K562 (cell line): ENCODE measurements around the gene EPN3. TPM values are rescaled to one million over a fixed set of nuclear protein-coding genes. Genes with fewer than 3 reads are reported as not detected.

ENCODE experiments used
- ATAC-seq: fragments of 200-7000 bp; cut with Tn5 transposase; 3 replicates; pipeline ENCODE4 v1.9.1; 2020; ENCODE audit warnings: moderate library complexity
- BruUV-seq: library from RNA; stranded (reverse); fragments of 400-500 nt; replicated peaks from 2 replicates; lab custom pipeline; 2021; lab: Mats Ljungman, UMichigan
- CTCF ChIA-PET: fragments of 300-600 bp; formaldehyde crosslinking; extraction: SDS; loops from one replicate; lab custom pipeline; 2021; ENCODE audit warnings: low intra/inter-chr PET ratio; lab: Yijun Ruan, JAX
- POLR2A ChIA-PET: fragments of 300-600, 350-650 bp; sonication (Branson Sonifier 250); formaldehyde crosslinking; extraction: SDS; loops from one replicate; lab custom pipeline; 2021; ENCODE audit warnings: antibody characterized with exemption, inconsistent platforms; lab: Yijun Ruan, JAX
- DNase-seq, 4 experiments: peaks; one replicate each; pipeline versions ENCODE4 v3.0.0 to v3.0.0-alpha.2; 2011 to 2018; ENCODE audit warnings: low spot score in 3 of 4, mixed read lengths in 3 of 4; ENCODE audit errors: extremely low read depth in 1 of 4
- FAIRE-seq: peaks from 2 replicates; lab custom pipeline; 2011; peaks lifted over from hg19 to GRCh38; lab: Jason Lieb, UNC
- H2AFZ ChIP-seq: 2 replicates; pipeline ENCODE4 v1.6.0; 2011; ENCODE audit warnings: low read depth, low read length, control low read depth, inconsistent platforms
- H3K27ac ChIP-seq: fragments of 200-600 bp; 3 replicates; pipeline ENCODE4 v1.8.0; 2011; ENCODE audit warnings: low read depth, mild to moderate bottlenecking, control low read depth, inconsistent platforms, low read length, moderate library complexity, mixed read lengths; ENCODE audit errors: extremely low read depth
- H3K27me3 ChIP-seq, 2 experiments: fragments of 300-600 bp in 1 of 2; 2 replicates in 1 of 2; 3 replicates in 1 of 2; pipeline versions ENCODE4 v1.6.0 to v1.8.0; 2011; ENCODE audit warnings: inconsistent platforms in 2 of 2, low read length in 2 of 2, mild to moderate bottlenecking in 1 of 2, mixed read lengths in 1 of 2, moderate library complexity in 1 of 2; ENCODE audit not compliant: control insufficient read depth in 2 of 2, insufficient read depth in 2 of 2
- H3K36me3 ChIP-seq: fragments of 300-600 bp; 3 replicates; pipeline ENCODE4 v1.8.0; 2011; ENCODE audit warnings: mild to moderate bottlenecking, low read length, inconsistent platforms; ENCODE audit not compliant: control insufficient read depth, insufficient read depth
- H3K4me1 ChIP-seq, 2 experiments: fragments of 200-600 bp in 1 of 2; replicated peaks in 1 of 2; 2 replicates in 1 of 2; 3 replicates in 1 of 2; pipeline versions ENCODE4 v1.5.1 to v1.8.0; 2011; ENCODE audit warnings: inconsistent platforms in 2 of 2, low read length in 2 of 2, mild to moderate bottlenecking in 1 of 2, mixed read lengths in 1 of 2, moderate library complexity in 1 of 2; ENCODE audit not compliant: control insufficient read depth in 2 of 2, insufficient read depth in 2 of 2
- H3K4me2 ChIP-seq: 2 replicates; pipeline ENCODE4 v1.6.1; 2011; ENCODE audit warnings: low read length, control low read depth, inconsistent platforms, mixed read lengths; ENCODE audit not compliant: insufficient read depth
- H3K4me3 ChIP-seq: fragments of 200-600 bp; sonication (generic), shearing (Covaris generic); 2 replicates; pipeline ENCODE4 v1.5.1; 2016; ENCODE audit warnings: control low read depth, inconsistent platforms
- H3K79me2 ChIP-seq: fragments of 200-600 bp; 3 replicates; pipeline ENCODE4 v1.8.0; 2011; ENCODE audit warnings: low read length, inconsistent platforms; ENCODE audit not compliant: control insufficient read depth, insufficient read depth
- H3K9ac ChIP-seq, 2 experiments: 2 replicates each; pipeline versions ENCODE4 v1.6.0 to v1.6.1; 2011; ENCODE audit warnings: low read depth in 2 of 2, low read length in 2 of 2, control low read depth in 1 of 2, inconsistent platforms in 1 of 2, mild to moderate bottlenecking in 1 of 2, mixed read lengths in 1 of 2; ENCODE audit not compliant: insufficient read depth in 1 of 2
- H3K9me1 ChIP-seq: one replicate; pipeline ENCODE4 v1.6.0; 2011; ENCODE audit warnings: inconsistent platforms, mild to moderate bottlenecking, low read length, moderate library complexity; ENCODE audit not compliant: control insufficient read depth, insufficient read depth
- H3K9me3 ChIP-seq: replicated peaks from 2 replicates; pipeline ENCODE4 v1.5.1; 2011; ENCODE audit warnings: low read depth, low read length, inconsistent platforms; ENCODE audit not compliant: control insufficient read depth, insufficient read depth
- H4K20me1 ChIP-seq: replicated peaks from 2 replicates; pipeline ENCODE4 v1.6.1; 2011; ENCODE audit warnings: low read length, inconsistent platforms, mixed read lengths; ENCODE audit not compliant: control insufficient read depth, insufficient read depth
- C11orf30 ChIP-seq: fragments of 450-650 bp; IDR thresholded peaks from 2 replicates; pipeline ENCODE4 v1.6.1; 2016; ENCODE audit warnings: low read depth, mild to moderate bottlenecking
- ERF ChIP-seq: fragments of 450-650 bp; formaldehyde crosslinking; IDR thresholded peaks from 2 replicates; pipeline ENCODE4 v1.4.0; 2020; ENCODE audit warnings: mild to moderate bottlenecking, mixed read lengths
- NFE2L1 ChIP-seq: fragments of 450-650 bp; IDR thresholded peaks from 2 replicates; pipeline ENCODE4 v1.6.1; 2016; ENCODE audit warnings: missing genetic modification characterization, low read depth, mild to moderate bottlenecking, missing compliant biosample characterization, moderate library complexity, borderline replicate concordance
- PRPF4 ChIP-seq: fragments of 200-400 bp; formaldehyde crosslinking; IDR thresholded peaks from one replicate; pipeline ENCODE4 v1.6.1; 2017; ENCODE audit warnings: low read length, low read depth, mild to moderate bottlenecking; ENCODE audit not compliant: insufficient read depth, poor library complexity, severe bottlenecking
- PTBP1 ChIP-seq: fragments of 200-400 bp; formaldehyde crosslinking; IDR thresholded peaks from 2 replicates; pipeline ENCODE4 v1.6.1; 2017; ENCODE audit warnings: low read depth, low read length
- RBM25 ChIP-seq: fragments of 200-400 bp; formaldehyde crosslinking; IDR thresholded peaks from 2 replicates; pipeline ENCODE4 v1.6.1; 2018; ENCODE audit warnings: low read length, low read depth, moderate library complexity; ENCODE audit not compliant: severe bottlenecking
- RFX7 ChIP-seq: fragments of 250-450 bp; sonication (Bioruptor Pico); IDR thresholded peaks from 2 replicates; pipeline ENCODE4 v1.5.1; 2021; ENCODE audit warnings: mild to moderate bottlenecking
- SPI1 ChIP-seq: IDR thresholded peaks from 2 replicates; pipeline ENCODE4 v1.6.1; 2011; ENCODE audit warnings: low read depth, low read length, control low read depth, borderline replicate concordance
- ZC3H4 ChIP-seq: sonication (generic); formaldehyde crosslinking; IDR thresholded peaks from 2 replicates; pipeline ENCODE4 v1.9.0; 2021; ENCODE audit warnings: missing genetic modification reagents, borderline replicate concordance
- ZNF121 ChIP-seq: sonication (generic); formaldehyde crosslinking; conservative IDR thresholded peaks from 2 replicates; pipeline ENCODE4 v1.8.0; 2022; ENCODE audit warnings: missing genetic modification reagents
- ZNF143 ChIP-seq: sonication (generic); formaldehyde crosslinking; IDR thresholded peaks from 2 replicates; pipeline ENCODE4 v1.9.0; 2022; ENCODE audit warnings: mild to moderate bottlenecking, missing genetic modification reagents
- WGBS: fragments of 100-300 bp; shearing (Covaris generic); methylation state at CpG from one replicate; pipeline ENCODE4 v1.1.6; 2016; ENCODE audit warnings: low coverage, mixed read lengths; ENCODE audit not compliant: insufficient coverage; ENCODE audit errors: missing lambda C conversion rate; 5-methylcytosine and 5-hydroxymethylcytosine counted together
- in situ Hi-C: fragments of 300-500 bp; cut with MboI; formaldehyde crosslinking; loops from 4 replicates; pipeline ENCODE4 v1.15.0; 2018; ENCODE audit warnings: inconsistent platforms, mixed read lengths
- intact Hi-C: fragments of 100-400 bp; cut with micrococcal nuclease; formaldehyde crosslinking; loops from 2 replicates; pipeline ENCODE4 v1.14.2; 2022
- polyA plus RNA-seq, 8 experiments: library from polyadenylated mRNA; depleted of rRNA in 4 of 8; stranded (reverse) in 5 of 8; unstranded in 3 of 8; fragments of >200 nt; fragmentation: Nextera tagmentation in 2 of 8; fragmentation: Illumina TruSeq in 1 of 8; extraction: Ambion mirVana in 2 of 8; extraction: Trizol in 1 of 8; gene quantifications; 2 replicates each; pipeline versions ENCODE4 v1.2.1 to v1.2.3, GENCODE V29; 2011 to 2014; ENCODE audit warnings: inconsistent platforms in 1 of 8, missing spikeins in 1 of 8
- total RNA-seq, 7 experiments: library from RNA; depleted of rRNA in 6 of 7; stranded (reverse); fragments of >200 nt in 6 of 7; fragmentation: Illumina TruSeq in 2 of 7; extraction: Trizol in 2 of 7; gene quantifications; 2 replicates each; pipeline versions ENCODE4 v1.2.1 to v1.2.3, GENCODE V29; 2011 to 2021; ENCODE audit warnings: low replicate concordance in 1 of 7
- TF ChIP-seq, protein P1 (sequence below): IDR thresholded peaks from 2 replicates; pipeline ENCODE4 v1.6.1; 2011; ENCODE audit warnings: borderline replicate concordance, low read depth, mild to moderate bottlenecking, moderate library complexity, low read length; ENCODE audit not compliant: insufficient read depth, poor library complexity, severe bottlenecking
- TF ChIP-seq, protein P2 (sequence below): sonication (generic); formaldehyde crosslinking; IDR thresholded peaks from 2 replicates; pipeline ENCODE4 v1.9.0; 2022; ENCODE audit warnings: mild to moderate bottlenecking, missing genetic modification reagents
- TF ChIP-seq, protein P3 (sequence below), 3 experiments: IDR thresholded peaks in 2 of 3; conservative IDR thresholded peaks in 1 of 3; 2 replicates each; pipeline ENCODE4 v1.5.1; 2011 to 2012; ENCODE audit warnings: low read length in 3 of 3, mild to moderate bottlenecking in 3 of 3, control low read depth in 2 of 3, improper control_type of control experiment in 1 of 3, inconsistent platforms in 1 of 3, low read depth in 1 of 3, mixed read lengths in 1 of 3, moderate library complexity in 1 of 3; ENCODE audit not compliant: insufficient read depth in 2 of 3

EPN3 gene
- total and polyA plus RNA-seq, 9 of the 15 experiments (the other 6 are each of a cell fraction or from before 2014, with no cell fraction given) = 0.16 TPM; not detected in 8

DNA sequence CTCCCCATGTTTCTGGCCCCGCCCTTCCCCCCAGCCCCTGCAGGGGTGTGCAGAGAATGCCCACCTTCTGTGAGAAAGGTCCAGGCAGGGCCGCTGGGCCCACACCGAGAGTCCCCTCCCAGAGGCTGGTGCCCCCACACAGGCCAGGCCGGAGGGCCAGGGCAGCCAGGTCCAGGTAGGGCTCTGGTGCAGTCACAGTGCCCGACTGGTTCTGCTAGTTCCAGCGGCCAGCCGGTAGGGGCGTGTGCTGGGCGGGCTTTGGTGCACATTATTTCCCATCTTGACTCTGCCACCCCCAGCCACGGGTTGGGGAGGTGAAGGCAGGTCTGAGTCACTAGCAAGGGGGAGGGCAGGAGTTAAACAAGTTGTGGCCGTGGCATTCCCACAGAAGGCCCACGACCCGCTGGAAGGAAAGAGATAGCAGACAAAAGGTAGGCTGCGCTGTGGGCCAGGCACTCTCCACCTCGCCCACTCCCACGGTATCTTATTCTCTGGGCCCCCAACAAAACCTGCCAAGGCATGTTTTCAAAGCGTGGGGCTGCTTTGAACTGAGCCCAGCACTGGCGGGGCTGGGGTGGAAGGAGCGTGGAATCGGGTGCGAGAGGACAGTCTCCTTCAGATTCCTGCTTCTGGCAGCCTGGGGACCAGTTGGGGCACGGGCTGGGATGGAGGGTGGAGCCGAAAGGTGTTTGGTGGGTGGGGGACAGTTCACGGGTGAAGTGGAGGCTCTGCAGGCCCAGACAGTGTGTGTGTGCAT, 1.9 kb downstream of the EPN3 start:
- no peaks in the 10 kb centered on the region for H3K36me3 ChIP-seq
- H3K9me3 ChIP-seq = no peaks in the 10 kb centered on the region
- H3K9me1 ChIP-seq = no peaks in the 10 kb centered on the region
- BruUV-seq = no TSS peak
- ATAC-seq (peak; percentile 72), FAIRE-seq (no peak), DNase-seq (peak; percentile 28 to 63 (median 52))
- peaks cover 0 to 41% of the 10 kb centered on the region in 2 experiments; a peak in 3 of 5 replicates for H3K4me1 ChIP-seq
- no peak for TF ChIP-seq SPI1
- 0 out of 2 replicates have a peak, but pooled peaks have one; percentile 60 for TF ChIP-seq ZC3H4 (CRISPR knock-in tag)
- no peak for TF ChIP-seq C11orf30
- TF ChIP-seq, protein P1, sequence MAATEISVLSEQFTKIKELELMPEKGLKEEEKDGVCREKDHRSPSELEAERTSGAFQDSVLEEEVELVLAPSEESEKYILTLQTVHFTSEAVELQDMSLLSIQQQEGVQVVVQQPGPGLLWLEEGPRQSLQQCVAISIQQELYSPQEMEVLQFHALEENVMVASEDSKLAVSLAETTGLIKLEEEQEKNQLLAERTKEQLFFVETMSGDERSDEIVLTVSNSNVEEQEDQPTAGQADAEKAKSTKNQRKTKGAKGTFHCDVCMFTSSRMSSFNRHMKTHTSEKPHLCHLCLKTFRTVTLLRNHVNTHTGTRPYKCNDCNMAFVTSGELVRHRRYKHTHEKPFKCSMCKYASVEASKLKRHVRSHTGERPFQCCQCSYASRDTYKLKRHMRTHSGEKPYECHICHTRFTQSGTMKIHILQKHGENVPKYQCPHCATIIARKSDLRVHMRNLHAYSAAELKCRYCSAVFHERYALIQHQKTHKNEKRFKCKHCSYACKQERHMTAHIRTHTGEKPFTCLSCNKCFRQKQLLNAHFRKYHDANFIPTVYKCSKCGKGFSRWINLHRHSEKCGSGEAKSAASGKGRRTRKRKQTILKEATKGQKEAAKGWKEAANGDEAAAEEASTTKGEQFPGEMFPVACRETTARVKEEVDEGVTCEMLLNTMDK = peak; percentile 43
- no peak for TF ChIP-seq NFE2L1
- TF ChIP-seq, protein P2, sequence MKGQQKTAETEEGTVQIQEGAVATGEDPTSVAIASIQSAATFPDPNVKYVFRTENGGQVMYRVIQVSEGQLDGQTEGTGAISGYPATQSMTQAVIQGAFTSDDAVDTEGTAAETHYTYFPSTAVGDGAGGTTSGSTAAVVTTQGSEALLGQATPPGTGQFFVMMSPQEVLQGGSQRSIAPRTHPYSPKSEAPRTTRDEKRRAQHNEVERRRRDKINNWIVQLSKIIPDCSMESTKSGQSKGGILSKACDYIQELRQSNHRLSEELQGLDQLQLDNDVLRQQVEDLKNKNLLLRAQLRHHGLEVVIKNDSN (CRISPR knock-in tag) = peak; percentile 11; the same call in 1 of the 2 replicates
- 0 out of 2 replicates have a peak, but pooled peaks have one; percentile 13 for TF ChIP-seq ZNF143 (CRISPR knock-in tag)
- no peak for TF ChIP-seq RFX7 (CRISPR knock-in tag)
- TF ChIP-seq RBM25 = no peak
- TF ChIP-seq, protein P3, sequence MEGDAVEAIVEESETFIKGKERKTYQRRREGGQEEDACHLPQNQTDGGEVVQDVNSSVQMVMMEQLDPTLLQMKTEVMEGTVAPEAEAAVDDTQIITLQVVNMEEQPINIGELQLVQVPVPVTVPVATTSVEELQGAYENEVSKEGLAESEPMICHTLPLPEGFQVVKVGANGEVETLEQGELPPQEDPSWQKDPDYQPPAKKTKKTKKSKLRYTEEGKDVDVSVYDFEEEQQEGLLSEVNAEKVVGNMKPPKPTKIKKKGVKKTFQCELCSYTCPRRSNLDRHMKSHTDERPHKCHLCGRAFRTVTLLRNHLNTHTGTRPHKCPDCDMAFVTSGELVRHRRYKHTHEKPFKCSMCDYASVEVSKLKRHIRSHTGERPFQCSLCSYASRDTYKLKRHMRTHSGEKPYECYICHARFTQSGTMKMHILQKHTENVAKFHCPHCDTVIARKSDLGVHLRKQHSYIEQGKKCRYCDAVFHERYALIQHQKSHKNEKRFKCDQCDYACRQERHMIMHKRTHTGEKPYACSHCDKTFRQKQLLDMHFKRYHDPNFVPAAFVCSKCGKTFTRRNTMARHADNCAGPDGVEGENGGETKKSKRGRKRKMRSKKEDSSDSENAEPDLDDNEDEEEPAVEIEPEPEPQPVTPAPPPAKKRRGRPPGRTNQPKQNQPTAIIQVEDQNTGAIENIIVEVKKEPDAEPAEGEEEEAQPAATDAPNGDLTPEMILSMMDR (IDR thresholded peaks at IDR 0.05 in 2 of 3, conservative IDR thresholded peaks at IDR 0.05 in 1 of 3; ENCODE audit: insufficient read depth in 2 of 3, low read depth in 1 of 3, low read length in 3 of 3) = peak; percentile 19 to 47 (median 43); a peak in 4 of 6 replicates
- 0 out of 2 replicates have a peak, but pooled peaks have one; percentile 13 for TF ChIP-seq ZNF121 (CRISPR knock-in tag)
- TF ChIP-seq PTBP1 = no peak
- TF ChIP-seq PRPF4 = no peak
- TF ChIP-seq ERF (CRISPR knock-in tag) = no peak
- intact Hi-C loops (no loop called here), in situ Hi-C loops (no loop called here)
- H3K27ac ChIP-seq = no peak overlapping the region
- no peaks in the 10 kb centered on the region for H3K79me2 ChIP-seq
- no peak overlapping the region for H3K4me2 ChIP-seq
- ChIA-PET POLR2A (interaction anchor here (0.7 kb wide), 1 partner anchor 139 kb away, joined by 3 read pairs; no protein-coding TSS in a partner anchor), CTCF (interaction anchor here (0.6 kb wide), 1 partner anchor 317 kb away, joined by 3 read pairs; no protein-coding TSS in a partner anchor)
- H2AFZ ChIP-seq = no peak overlapping the region
- peaks cover 16% of the 10 kb centered on the region; the same call in 1 of the 2 replicates for H4K20me1 ChIP-seq
- WGBS = 21% methylated on average over 20 of the region's 24 CpGs
- no peak overlapping the region for H3K4me3 ChIP-seq
- H3K9ac ChIP-seq = peak overlapping the region in 1 of 2 experiments; percentile 57; a peak in 1 of 4 replicates
- peaks cover 28 to 58% of the 10 kb centered on the region in 2 experiments; a peak in 4 of 5 replicates for H3K27me3 ChIP-seq
